SK-N-SH treated with all-trans-retinoic acid at 6 μM for 48 hours (cell line): ENCODE measurements around the gene KLHL29.

Experiments
- ATAC-seq: fragments of 200-7000 bp; cut with Tn5 transposase; 3 replicates; pipeline ENCODE4 v1.9.1; 2020; ENCODE audit warnings: mild to moderate bottlenecking, moderate library complexity
- ARNTL ChIP-seq: fragments of 450-650 bp; formaldehyde crosslinking; IDR thresholded peaks from 2 replicates; pipeline ENCODE4 v1.5.0; 2020; ENCODE audit warnings: low read depth, mild to moderate bottlenecking, moderate library complexity, borderline replicate concordance
- BACH2 ChIP-seq: fragments of 250-450 bp; sonication (Bioruptor Pico); IDR thresholded peaks from 2 replicates; pipeline ENCODE4 v1.9.0; 2021; ENCODE audit warnings: mild to moderate bottlenecking, borderline replicate concordance
- CREB5 ChIP-seq: fragments of 250-450 bp; sonication (Bioruptor Pico); IDR thresholded peaks from 2 replicates; pipeline ENCODE4 v1.5.1; 2020; ENCODE audit warnings: low read depth, mild to moderate bottlenecking, moderate library complexity
- CSDC2 ChIP-seq: fragments of 250-450 bp; sonication (Bioruptor Pico); IDR thresholded peaks from 2 replicates; pipeline ENCODE4 v1.5.0; 2020; ENCODE audit warnings: mild to moderate bottlenecking, moderate library complexity
- CSRNP3 ChIP-seq: fragments of 250-450 bp; sonication (Bioruptor Pico); IDR thresholded peaks from 2 replicates; pipeline ENCODE4 v1.5.1; 2021; ENCODE audit warnings: mild to moderate bottlenecking, moderate library complexity
- ESRRG ChIP-seq: fragments of 250-450 bp; sonication (Bioruptor Pico); IDR thresholded peaks from 2 replicates; pipeline ENCODE4 v1.6.1; 2021; ENCODE audit warnings: mild to moderate bottlenecking
- GLIS3 ChIP-seq: fragments of 250-450 bp; sonication (Bioruptor Pico); IDR thresholded peaks from 2 replicates; pipeline ENCODE4 v1.5.0; 2020; ENCODE audit warnings: mild to moderate bottlenecking, moderate library complexity
- ISL1 ChIP-seq: fragments of 250-450 bp; sonication (Bioruptor Pico); IDR thresholded peaks from 2 replicates; pipeline ENCODE4 v2.1.2; 2022; ENCODE audit warnings: mild to moderate bottlenecking, moderate library complexity
- OSR1 ChIP-seq: fragments of 250-450 bp; sonication (Bioruptor Pico); IDR thresholded peaks from 2 replicates; pipeline ENCODE4 v1.8.0; 2022; ENCODE audit warnings: moderate library complexity, mild to moderate bottlenecking, inconsistent platforms
- POU6F1 ChIP-seq: fragments of 250-450 bp; sonication (Bioruptor Pico); IDR thresholded peaks from 2 replicates; pipeline ENCODE4 v1.8.0; 2021; ENCODE audit warnings: low read depth, mild to moderate bottlenecking, moderate library complexity, borderline replicate concordance
- PPARA ChIP-seq: fragments of 250-450 bp; sonication (Bioruptor Pico); IDR thresholded peaks from 2 replicates; pipeline ENCODE4 v1.5.0; 2020; ENCODE audit warnings: mild to moderate bottlenecking, borderline replicate concordance
- RARB ChIP-seq: fragments of 250-450 bp; sonication (Bioruptor Pico); IDR thresholded peaks from 2 replicates; pipeline ENCODE4 v1.8.0; 2021; ENCODE audit warnings: mild to moderate bottlenecking, moderate library complexity
- SNAI2 ChIP-seq: fragments of 250-450 bp; sonication (Bioruptor Pico); IDR thresholded peaks from 2 replicates; pipeline ENCODE4 v1.5.0; 2020; ENCODE audit warnings: mild to moderate bottlenecking, moderate library complexity
- TCF4 ChIP-seq: fragments of 250-450 bp; sonication (Bioruptor Pico); IDR thresholded peaks from 2 replicates; pipeline ENCODE4 v1.8.0; 2021; ENCODE audit warnings: mild to moderate bottlenecking, moderate library complexity, borderline replicate concordance
- TOX ChIP-seq: fragments of 250-450 bp; sonication (Bioruptor Pico); IDR thresholded peaks from 2 replicates; pipeline ENCODE4 v1.8.0; 2021; ENCODE audit warnings: mild to moderate bottlenecking, moderate library complexity, borderline replicate concordance
- TSHZ2 ChIP-seq: fragments of 250-450 bp; sonication (Bioruptor Pico); IDR thresholded peaks from 2 replicates; pipeline ENCODE4 v1.5.0; 2020; ENCODE audit warnings: mild to moderate bottlenecking, moderate library complexity
- ZC3H10 ChIP-seq: fragments of 250-450 bp; sonication (Bioruptor Pico); IDR thresholded peaks from 2 replicates; pipeline ENCODE4 v1.5.1; 2021; ENCODE audit warnings: mild to moderate bottlenecking, moderate library complexity
- ZFP3 ChIP-seq: fragments of 250-450 bp; sonication (Bioruptor Pico); IDR thresholded peaks from 2 replicates; pipeline ENCODE4 v1.5.0; 2020; ENCODE audit warnings: mild to moderate bottlenecking, moderate library complexity
- ZFP30 ChIP-seq: fragments of 450-650 bp; formaldehyde crosslinking; IDR thresholded peaks from 2 replicates; pipeline ENCODE4 v1.5.0; 2022; ENCODE audit warnings: mild to moderate bottlenecking, moderate library complexity
- ZNF565 ChIP-seq: fragments of 450-650 bp; formaldehyde crosslinking; conservative IDR thresholded peaks from 2 replicates; pipeline ENCODE4 v1.5.0; 2020; ENCODE audit warnings: low read depth, mild to moderate bottlenecking, moderate library complexity
- ZNF70 ChIP-seq: fragments of 450-650 bp; formaldehyde crosslinking; IDR thresholded peaks from 2 replicates; pipeline ENCODE4 v1.5.0; 2020; ENCODE audit warnings: mild to moderate bottlenecking, moderate library complexity
- ZNF8 ChIP-seq: fragments of 450-650 bp; formaldehyde crosslinking; IDR thresholded peaks from 2 replicates; pipeline ENCODE4 v1.5.0; 2020; ENCODE audit warnings: mild to moderate bottlenecking, moderate library complexity

Gene KLHL29

GRCh38 chr2:23588508-23589201 lies 203.7 kb downstream of the KLHL29 start:
- no peak for ATAC-seq

GRCh38 chr2:23589220-23589647 lies 204.3 kb downstream of the KLHL29 start:
- TF ChIP-seq ZNF8 (CRISPR knock-in tag), result no peak
- TF ChIP-seq RARB (CRISPR knock-in tag), result no peak
- no peak for TF ChIP-seq POU6F1
- no peak for TF ChIP-seq TCF4
- no peak for TF ChIP-seq CSRNP3 (CRISPR knock-in tag)
- no peak for TF ChIP-seq TOX (CRISPR knock-in tag)
- TF ChIP-seq CSDC2 (CRISPR knock-in tag), result no peak
- no peak for TF ChIP-seq SNAI2 (CRISPR knock-in tag)
- TF ChIP-seq ESRRG (CRISPR knock-in tag), result no peak
- TF ChIP-seq ARNTL (CRISPR knock-in tag), result no peak
- no peak for TF ChIP-seq ZFP30 (CRISPR knock-in tag)
- no peak for TF ChIP-seq ZNF565 (CRISPR knock-in tag)
- TF ChIP-seq BACH2 (CRISPR knock-in tag), result no peak
- no peak for TF ChIP-seq ZNF70 (CRISPR knock-in tag)
- TF ChIP-seq CREB5 (CRISPR knock-in tag), result no peak
- no peak for TF ChIP-seq ISL1 (CRISPR knock-in tag)
- TF ChIP-seq PPARA (CRISPR knock-in tag), result no peak
- ATAC-seq, result no peak

More at GRCh38 chr2:23588508-23589201, 203.7 kb downstream of the KLHL29 start:
- no peak for TF ChIP-seq ZNF70 (CRISPR knock-in tag)
- no peak for TF ChIP-seq ESRRG (CRISPR knock-in tag)
- TF ChIP-seq SNAI2 (CRISPR knock-in tag), result no peak

- ATAC-seq, result no peak
- TF ChIP-seq ZC3H10 (CRISPR knock-in tag), result no peak
- TF ChIP-seq ESRRG (CRISPR knock-in tag), result no peak
- TF ChIP-seq ZNF70 (CRISPR knock-in tag), result no peak
- no peak for TF ChIP-seq CSRNP3 (CRISPR knock-in tag)
- TF ChIP-seq GLIS3 (CRISPR knock-in tag), result no peak
- TF ChIP-seq TOX (CRISPR knock-in tag), result no peak
- TF ChIP-seq PPARA (CRISPR knock-in tag), result no peak
- no peak for TF ChIP-seq SNAI2 (CRISPR knock-in tag)
- no peak for TF ChIP-seq RARB (CRISPR knock-in tag)
- no peak for TF ChIP-seq ARNTL (CRISPR knock-in tag)
- TF ChIP-seq CSDC2 (CRISPR knock-in tag), result no peak
- TF ChIP-seq POU6F1, result no peak
- TF ChIP-seq ZFP30 (CRISPR knock-in tag), result no peak
- TF ChIP-seq TSHZ2 (CRISPR knock-in tag), result no peak
- TF ChIP-seq OSR1, result no peak
- no peak for TF ChIP-seq ZNF565 (CRISPR knock-in tag)
- TF ChIP-seq ZFP3, result no peak
- no peak for TF ChIP-seq BACH2 (CRISPR knock-in tag)
These were observed 204.8 kb downstream of the KLHL29 start for GRCh38 chr2:23589739-23590138.
